H9 (cell line): ENCODE measurements around the gene C14orf132. TPM values are rescaled to one million over a fixed set of nuclear protein-coding genes. Genes with fewer than 3 reads are reported as not detected.

ENCODE experiments used
- DNase-seq: peaks from one replicate; pipeline ENCODE4 v3.0.0-alpha.2; 2017
- H2AFZ ChIP-seq: one replicate; pipeline ENCODE4 v1.6.1; 2013; ENCODE audit warnings: mild to moderate bottlenecking, low read length, control low read depth, moderate library complexity
- H2AK5ac ChIP-seq: 2 replicates; pipeline ENCODE4 v1.6.1; 2013; ENCODE audit warnings: low read length, control low read depth, mixed read lengths; ENCODE audit not compliant: insufficient read length
- H2BK120ac ChIP-seq: one replicate; pipeline ENCODE4 v1.6.1; 2013; ENCODE audit warnings: low read depth, mild to moderate bottlenecking, low read length, control low read depth, inconsistent platforms; ENCODE audit not compliant: poor library complexity, severe bottlenecking
- H2BK12ac ChIP-seq: 2 replicates; pipeline ENCODE4 v1.6.1; 2013; ENCODE audit warnings: low read length, control low read depth, mixed read lengths, low read depth; ENCODE audit not compliant: insufficient read length
- H2BK15ac ChIP-seq: 2 replicates; pipeline ENCODE4 v1.6.1; 2013; ENCODE audit warnings: low read depth, low read length, control low read depth
- H2BK20ac ChIP-seq: one replicate; pipeline ENCODE4 v1.6.1; 2013; ENCODE audit warnings: low read depth, mild to moderate bottlenecking, low read length, control low read depth, inconsistent platforms; ENCODE audit not compliant: poor library complexity, severe bottlenecking
- H2BK5ac ChIP-seq: 2 replicates; pipeline ENCODE4 v1.6.1; 2013; ENCODE audit warnings: low read length, control low read depth, mixed read lengths; ENCODE audit not compliant: insufficient read length
- H3K14ac ChIP-seq: 2 replicates; pipeline ENCODE4 v1.6.1; 2013; ENCODE audit warnings: low read length, control low read depth; ENCODE audit not compliant: insufficient read depth
- H3K18ac ChIP-seq: 2 replicates; pipeline ENCODE4 v1.6.1; 2013; ENCODE audit warnings: low read depth, mild to moderate bottlenecking, mixed read lengths, low read length, control low read depth; ENCODE audit not compliant: insufficient read length
- H3K23ac ChIP-seq: 2 replicates; pipeline ENCODE4 v1.6.1; 2013; ENCODE audit warnings: low read length, control low read depth, mixed read lengths, low read depth; ENCODE audit not compliant: insufficient read length
- H3K23me2 ChIP-seq: 2 replicates; pipeline ENCODE4 v1.6.1; 2013; ENCODE audit warnings: low read depth, mild to moderate bottlenecking, mixed read lengths, low read length, control low read depth; ENCODE audit not compliant: insufficient read length, poor library complexity, severe bottlenecking
- H3K27ac ChIP-seq: 2 replicates; pipeline ENCODE4 v1.5.1; 2013; ENCODE audit warnings: low read length, control low read depth, mixed read lengths, low read depth; ENCODE audit not compliant: insufficient read length
- H3K27me3 ChIP-seq: 2 replicates; pipeline ENCODE4 v1.6.1; 2013; ENCODE audit warnings: low read length, control low read depth, inconsistent platforms; ENCODE audit not compliant: insufficient read depth
- H3K4ac ChIP-seq: 2 replicates; pipeline ENCODE4 v1.6.1; 2013; ENCODE audit warnings: low read depth, mild to moderate bottlenecking, control low read depth, inconsistent platforms, low read length, moderate library complexity
- H3K4me1 ChIP-seq: 2 replicates; pipeline ENCODE4 v1.6.1; 2013; ENCODE audit warnings: low read length, control low read depth, inconsistent platforms; ENCODE audit not compliant: insufficient read depth
- H3K4me2 ChIP-seq: 2 replicates; pipeline ENCODE4 v1.6.1; 2013; ENCODE audit warnings: low read length, control low read depth, mixed read lengths; ENCODE audit not compliant: insufficient read length, insufficient read depth
- H3K56ac ChIP-seq: 2 replicates; pipeline ENCODE4 v1.6.1; 2013; ENCODE audit warnings: low read depth, mild to moderate bottlenecking, mixed read lengths, low read length, control low read depth; ENCODE audit not compliant: insufficient read length
- H3K79me1 ChIP-seq: 2 replicates; pipeline ENCODE4 v1.6.1; 2013; ENCODE audit warnings: low read depth, mild to moderate bottlenecking, moderate library complexity, low read length, control low read depth, inconsistent platforms; ENCODE audit not compliant: insufficient read depth, poor library complexity, severe bottlenecking
- H3K79me2 ChIP-seq: 2 replicates; pipeline ENCODE4 v1.6.1; 2013; ENCODE audit warnings: low read length, control low read depth, inconsistent platforms; ENCODE audit not compliant: insufficient read depth
- H3K9ac ChIP-seq: 2 replicates; pipeline ENCODE4 v1.6.1; 2013; ENCODE audit warnings: low read length, control low read depth, mixed read lengths; ENCODE audit not compliant: insufficient read length; ENCODE audit errors: extremely low read depth
- H3K9me3 ChIP-seq: one replicate; pipeline ENCODE4 v1.6.1; 2013; ENCODE audit warnings: low read depth, low read length, inconsistent platforms; ENCODE audit not compliant: control insufficient read depth
- H3T11ph ChIP-seq: one replicate; pipeline ENCODE4 v1.6.1; 2013; ENCODE audit warnings: mild to moderate bottlenecking, low read length, control low read depth, inconsistent platforms
- H4K20me1 ChIP-seq: one replicate; pipeline ENCODE4 v1.6.1; 2013; ENCODE audit not compliant: control insufficient read depth, insufficient read length, insufficient read depth
- H4K5ac ChIP-seq: 2 replicates; pipeline ENCODE4 v1.6.1; 2013; ENCODE audit warnings: low read depth, mild to moderate bottlenecking, mixed read lengths, low read length, control low read depth; ENCODE audit not compliant: insufficient read length
- H4K8ac ChIP-seq: replicated peaks from 2 replicates; pipeline ENCODE4 v1.6.1; 2013; ENCODE audit warnings: low read length, control low read depth, mixed read lengths, low read depth; ENCODE audit not compliant: insufficient read length
- H4K91ac ChIP-seq: 2 replicates; pipeline ENCODE4 v1.6.1; 2013; ENCODE audit warnings: low read depth, mild to moderate bottlenecking, moderate library complexity, mixed read lengths, low read length, control low read depth; ENCODE audit not compliant: insufficient read length
- H3K27ac Mint-ChIP-seq, 3 experiments: 2 replicates in 2 of 3; 3 replicates in 1 of 3; pipeline ENCODE4 v1.8.0; 2020 to 2021; ENCODE audit warnings: mixed read lengths in 3 of 3, mild to moderate bottlenecking in 1 of 3, moderate library complexity in 1 of 3
- H3K27me3 Mint-ChIP-seq: 2 replicates; pipeline ENCODE4 v1.8.0; 2021; ENCODE audit warnings: low read depth, mild to moderate bottlenecking, moderate library complexity, mixed read lengths
- H3K36me3 Mint-ChIP-seq, 3 experiments: 2 replicates in 2 of 3; 3 replicates in 1 of 3; pipeline ENCODE4 v1.8.0; 2020 to 2021; ENCODE audit warnings: low read depth in 3 of 3, mixed read lengths in 3 of 3; ENCODE audit not compliant: insufficient read depth in 1 of 3
- H3K4me1 Mint-ChIP-seq, 2 experiments: 2 replicates each; pipeline ENCODE4 v1.8.0; 2020; ENCODE audit warnings: mixed read lengths in 2 of 2
- H3K4me3 Mint-ChIP-seq, 2 experiments: 2 replicates in 1 of 2; 3 replicates in 1 of 2; pipeline ENCODE4 v1.8.0; 2020 to 2021; ENCODE audit warnings: mild to moderate bottlenecking in 2 of 2, mixed read lengths in 2 of 2, moderate library complexity in 1 of 2
- H3K9me3 Mint-ChIP-seq, 2 experiments: 2 replicates in 1 of 2; 3 replicates in 1 of 2; pipeline ENCODE4 v1.8.0; 2020; ENCODE audit warnings: mild to moderate bottlenecking in 2 of 2, mixed read lengths in 2 of 2, moderate library complexity in 1 of 2
- CTCF ChIP-seq: fragments of 200-600 bp; sonication (generic); conservative IDR thresholded peaks from 3 replicates; pipeline ENCODE4 v1.8.0; 2021; ENCODE audit warnings: antibody characterized with exemption, mild to moderate bottlenecking
- WGBS: extraction: QIAGEN DNeasy Blood & Tissue Kit; methylation state at CpG from one replicate; pipeline ENCODE4 v1.1.7; 2013; ENCODE audit warnings: missing lambda C conversion rate, low lambda C conversion rate, mixed read lengths; ENCODE audit not compliant: insufficient read length; ENCODE audit errors: extremely low coverage; 5-methylcytosine and 5-hydroxymethylcytosine counted together
- total RNA-seq: library from RNA; stranded (reverse); gene quantifications from 2 replicates; pipeline ENCODE4 v1.2.1, GENCODE V29; 2021

Gene C14orf132
- total RNA-seq, 1 experiment from 2014 or later: 5.7 TPM

GRCh38 chr14:96030108-96030760, 8.9 kb upstream of the C14orf132 start:
- H3K4ac ChIP-seq: no peak overlapping the region
- no peaks in the 10 kb centered on the region for H3K23me2 ChIP-seq
- no peaks in the 10 kb centered on the region for H3K27me3 ChIP-seq
- H3K9me3 ChIP-seq: no peaks in the 10 kb centered on the region
- no peak overlapping the region for H3K23ac ChIP-seq
- no peak overlapping the region for H3K14ac ChIP-seq
- H3K79me1 ChIP-seq: no peaks in the 10 kb centered on the region
- H3K18ac ChIP-seq: no peak overlapping the region
- H2BK120ac ChIP-seq: no peak overlapping the region
- no peak overlapping the region for H2BK15ac ChIP-seq
- no peak for TF ChIP-seq CTCF
- H4K20me1 ChIP-seq: no peaks in the 10 kb centered on the region
- H3K4me1 ChIP-seq: no peaks in the 10 kb centered on the region
- Mint-ChIP-seq H3K4me3 (no peak overlapping the region), H3K27me3 (peaks cover 33% of the 10 kb centered on the region), H3K9me3 (peaks cover 0 to 2% of the 10 kb centered on the region in 2 experiments; a peak in 2 of 5 replicates), H3K36me3 (no peaks in the 10 kb centered on the region), H3K4me1 (peaks cover 7 to 13% of the 10 kb centered on the region in 2 experiments), H3K27ac (no peak overlapping the region)
- no peak overlapping the region for H2BK5ac ChIP-seq
- H4K5ac ChIP-seq: no peak overlapping the region
- no peak overlapping the region for H3K27ac ChIP-seq
- no peak overlapping the region for H3T11ph ChIP-seq
- H3K9ac ChIP-seq: no peak overlapping the region
- no peak overlapping the region for H2AK5ac ChIP-seq
- H2BK20ac ChIP-seq: no peak overlapping the region
- no CpG with 5 or more reads among the region's 11 CpGs for WGBS
- H2AFZ ChIP-seq: no peak overlapping the region
- no peaks in the 10 kb centered on the region for H3K79me2 ChIP-seq
- no peak overlapping the region for H4K91ac ChIP-seq
- no peak overlapping the region for H4K8ac ChIP-seq
- no peak for DNase-seq
- no peak overlapping the region for H2BK12ac ChIP-seq
- no peak overlapping the region for H3K56ac ChIP-seq
- H3K4me2 ChIP-seq: no peak overlapping the region
